OCI-LY7 (cell line): ENCODE measurements around the gene IGSF8. TPM values are rescaled to one million over a fixed set of nuclear protein-coding genes. Genes with fewer than 3 reads are reported as not detected.

Experiments
- BruUV-seq: library from RNA; stranded (reverse); fragments of 400-500 nt; replicated peaks from 2 replicates; lab custom pipeline; 2021; lab: Mats Ljungman, UMichigan
- CTCF ChIA-PET: fragments of 300-600 bp; sonication (Branson Sonifier 250); formaldehyde crosslinking; loops from one replicate; lab custom pipeline; 2022; ENCODE audit warnings: antibody characterized with exemption; ENCODE audit not compliant: unreplicated experiment; lab: Charles Lee
- POLR2A ChIA-PET: fragments of 300-600 bp; sonication (Branson Sonifier 250); formaldehyde crosslinking; loops from one replicate; lab custom pipeline; 2022; ENCODE audit warnings: antibody characterized with exemption; lab: Charles Lee
- DNase-seq: peaks from one replicate; pipeline ENCODE4 v3.0.0-alpha.2; 2015; ENCODE audit warnings: low spot score
- H2AFZ ChIP-seq: fragments of 200-600 bp; sonication (generic), shearing (Covaris generic); 2 replicates; pipeline ENCODE4 v1.6.1; 2014; ENCODE audit warnings: mild to moderate bottlenecking, antibody characterized with exemption, low read length, moderate library complexity
- H3K27ac ChIP-seq: fragments of 200-600 bp; sonication (generic); 2 replicates; pipeline ENCODE4 v1.5.1; 2014; ENCODE audit warnings: mixed run types, low read depth, mild to moderate bottlenecking, moderate library complexity, low read length, inconsistent platforms; ENCODE audit not compliant: poor library complexity, severe bottlenecking
- H3K36me3 ChIP-seq: fragments of 200-600 bp; sonication (generic); 2 replicates; pipeline ENCODE4 v1.6.1; 2014; ENCODE audit warnings: mild to moderate bottlenecking, antibody characterized with exemption, low read length, moderate library complexity, mixed read lengths; ENCODE audit not compliant: insufficient read depth
- H3K4me1 ChIP-seq: fragments of 200-600 bp; sonication (generic); 2 replicates; pipeline ENCODE4 v1.5.1; 2014; ENCODE audit warnings: mild to moderate bottlenecking, low read length; ENCODE audit not compliant: insufficient read depth, poor library complexity, severe bottlenecking
- H3K4me2 ChIP-seq: fragments of 200-600 bp; sonication (generic); 2 replicates; pipeline ENCODE4 v1.6.1; 2014; ENCODE audit warnings: mild to moderate bottlenecking, low read length
- H3K4me3 ChIP-seq: fragments of 200-600 bp; sonication (generic); 2 replicates; pipeline ENCODE4 v1.5.1; 2014; ENCODE audit warnings: mild to moderate bottlenecking, low read depth, low read length; ENCODE audit not compliant: poor library complexity, severe bottlenecking
- H3K79me2 ChIP-seq: fragments of 200-600 bp; sonication (generic); 2 replicates; pipeline ENCODE4 v1.6.1; 2016; ENCODE audit warnings: low read depth, mild to moderate bottlenecking, low read length, moderate library complexity, mixed read lengths; ENCODE audit not compliant: insufficient read depth
- H3K9me2 ChIP-seq: fragments of 200-600 bp; sonication (generic); 2 replicates; pipeline ENCODE4 v1.6.1; 2016; ENCODE audit warnings: mild to moderate bottlenecking, low read length, mixed read lengths; ENCODE audit not compliant: insufficient read depth
- H3K9me3 ChIP-seq: fragments of 200-600 bp; sonication (generic); 2 replicates; pipeline ENCODE4 v1.6.1; 2014; ENCODE audit warnings: mild to moderate bottlenecking, mixed run types, low read length, mixed read lengths
- H4K20me1 ChIP-seq: fragments of 200-600 bp; sonication (generic); 2 replicates; pipeline ENCODE4 v1.6.1; 2014; ENCODE audit warnings: mild to moderate bottlenecking, antibody characterized with exemption, low read length, moderate library complexity, mixed read lengths; ENCODE audit not compliant: insufficient read depth
- EZH2phosphoT487 ChIP-seq: fragments of 200-600 bp; sonication (generic); IDR thresholded peaks from 2 replicates; pipeline ENCODE4 v1.6.1; 2018; ENCODE audit warnings: low read depth, borderline replicate concordance, mild to moderate bottlenecking, mixed run types, antibody characterized with exemption, low read length, moderate library complexity, mixed read lengths
- intact Hi-C: fragments of 100-400 bp; cut with micrococcal nuclease; formaldehyde crosslinking; loops from one replicate; pipeline ENCODE4 v1.10.0; 2022; ENCODE audit not compliant: unreplicated experiment
- total RNA-seq, 2 experiments: library from RNA; depleted of rRNA in 1 of 2; stranded (reverse); fragments of >200 nt in 1 of 2; shearing (Covaris generic) in 1 of 2; gene quantifications; 2 replicates each; pipeline ENCODE4 v1.2.3, GENCODE V29; 2014 to 2022
- TF ChIP-seq, protein P1 (sequence below): fragments of 200-600 bp; sonication (generic); conservative IDR thresholded peaks from 2 replicates; pipeline ENCODE4 v1.5.1; 2014; ENCODE audit warnings: mild to moderate bottlenecking, antibody characterized with exemption, low read length, moderate library complexity, mixed read lengths

Gene IGSF8
- total RNA-seq, 2 experiments from 2014 or later, result 18.7 to 28.7 TPM

DNA sequence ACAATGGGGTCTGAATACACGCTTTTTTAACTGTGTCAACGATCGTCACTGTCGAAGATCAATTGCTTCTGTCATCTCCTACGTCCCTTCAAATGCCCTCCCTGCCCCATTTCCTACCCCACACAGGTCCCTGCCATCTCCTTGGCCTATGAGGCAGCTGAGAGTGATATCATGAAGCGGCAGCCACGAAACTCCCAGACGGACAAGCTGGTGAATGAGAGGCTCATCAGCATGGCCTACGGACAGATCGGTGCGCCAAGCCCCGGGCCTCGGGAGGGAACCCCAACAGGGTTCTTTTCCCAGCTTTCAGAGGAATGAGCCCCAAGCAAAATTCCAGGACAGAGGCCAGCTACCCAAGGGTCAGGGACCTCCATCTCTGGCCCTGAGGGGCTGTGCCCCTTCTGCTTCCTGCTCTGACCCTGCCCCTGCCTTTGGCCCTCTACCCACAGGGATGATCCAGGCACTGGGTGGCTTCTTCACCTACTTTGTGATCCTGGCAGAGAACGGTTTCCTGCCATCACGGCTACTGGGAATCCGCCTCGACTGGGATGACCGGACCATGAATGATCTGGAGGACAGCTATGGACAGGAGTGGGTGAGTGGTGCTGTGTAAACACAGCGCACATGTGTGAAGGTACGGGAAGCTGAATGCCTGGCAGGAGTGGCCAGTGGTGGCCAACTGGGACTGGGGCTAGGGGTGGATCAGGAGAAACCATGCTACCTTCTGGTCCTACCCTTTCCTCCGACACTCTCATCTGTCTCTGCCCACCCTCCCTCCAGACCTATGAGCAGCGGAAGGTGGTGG lies 37.9 kb upstream of the IGSF8 start:
- CTCF ChIA-PET, result no interaction called here
- no TSS peak for BruUV-seq

DNA sequence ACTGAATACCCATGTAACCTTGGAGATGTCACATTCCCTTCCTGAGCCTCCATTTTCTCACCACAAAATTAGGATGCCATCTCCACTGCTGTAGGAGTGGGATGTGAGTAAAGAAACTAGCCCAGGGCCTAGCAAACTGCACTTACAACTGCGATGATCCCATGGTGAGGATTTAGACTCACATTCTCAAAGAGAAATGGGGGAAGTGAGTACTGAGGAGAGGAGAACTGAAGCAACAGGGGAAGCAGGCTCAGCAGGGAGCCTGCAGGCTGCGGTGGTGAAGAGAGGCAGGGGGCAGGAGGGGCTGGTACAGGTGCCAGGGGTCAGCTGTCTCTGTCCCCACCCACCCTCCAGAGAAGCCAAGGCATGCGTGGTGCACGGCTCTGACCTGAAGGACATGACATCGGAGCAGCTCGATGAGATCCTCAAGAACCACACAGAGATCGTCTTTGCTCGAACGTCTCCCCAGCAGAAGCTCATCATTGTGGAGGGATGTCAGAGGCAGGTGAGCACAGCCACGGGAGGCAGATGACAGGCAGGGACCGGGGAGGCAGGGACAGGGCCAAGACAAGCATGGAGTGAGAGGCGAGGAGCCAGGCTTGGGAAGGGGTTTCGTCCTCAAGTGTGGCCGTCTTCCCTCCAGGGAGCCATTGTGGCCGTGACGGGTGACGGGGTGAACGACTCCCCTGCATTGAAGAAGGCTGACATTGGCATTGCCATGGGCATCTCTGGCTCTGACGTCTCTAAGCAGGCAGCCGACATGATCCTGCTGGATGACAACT lies 36.6 kb upstream of the IGSF8 start:
- H3K27ac ChIP-seq, result no peak overlapping the region
- no peaks in the 10 kb centered on the region for H3K9me3 ChIP-seq
- H2AFZ ChIP-seq, result no peak overlapping the region
- no peaks in the 10 kb centered on the region for H3K9me2 ChIP-seq
- intact Hi-C loops, result no loop called here
- no peaks in the 10 kb centered on the region for H3K36me3 ChIP-seq
- BruUV-seq, result no TSS peak
- TF ChIP-seq, protein P1, sequence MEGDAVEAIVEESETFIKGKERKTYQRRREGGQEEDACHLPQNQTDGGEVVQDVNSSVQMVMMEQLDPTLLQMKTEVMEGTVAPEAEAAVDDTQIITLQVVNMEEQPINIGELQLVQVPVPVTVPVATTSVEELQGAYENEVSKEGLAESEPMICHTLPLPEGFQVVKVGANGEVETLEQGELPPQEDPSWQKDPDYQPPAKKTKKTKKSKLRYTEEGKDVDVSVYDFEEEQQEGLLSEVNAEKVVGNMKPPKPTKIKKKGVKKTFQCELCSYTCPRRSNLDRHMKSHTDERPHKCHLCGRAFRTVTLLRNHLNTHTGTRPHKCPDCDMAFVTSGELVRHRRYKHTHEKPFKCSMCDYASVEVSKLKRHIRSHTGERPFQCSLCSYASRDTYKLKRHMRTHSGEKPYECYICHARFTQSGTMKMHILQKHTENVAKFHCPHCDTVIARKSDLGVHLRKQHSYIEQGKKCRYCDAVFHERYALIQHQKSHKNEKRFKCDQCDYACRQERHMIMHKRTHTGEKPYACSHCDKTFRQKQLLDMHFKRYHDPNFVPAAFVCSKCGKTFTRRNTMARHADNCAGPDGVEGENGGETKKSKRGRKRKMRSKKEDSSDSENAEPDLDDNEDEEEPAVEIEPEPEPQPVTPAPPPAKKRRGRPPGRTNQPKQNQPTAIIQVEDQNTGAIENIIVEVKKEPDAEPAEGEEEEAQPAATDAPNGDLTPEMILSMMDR, result no peak
- no peak for TF ChIP-seq EZH2phosphoT487
- H3K4me1 ChIP-seq, result no peaks in the 10 kb centered on the region
- H3K79me2 ChIP-seq, result no peaks in the 10 kb centered on the region
- H4K20me1 ChIP-seq, result no peaks in the 10 kb centered on the region
- POLR2A ChIA-PET, result no interaction called here
- no peak for DNase-seq
- H3K4me3 ChIP-seq, result no peak overlapping the region
- CTCF ChIA-PET, result no interaction called here
- H3K4me2 ChIP-seq, result no peak overlapping the region

More for the DNA sequence above, 37.9 kb upstream of the IGSF8 start:
- intact Hi-C loops, result no loop called here
- Histone ChIP-seq H3K4me1 (peaks cover 6% of the 10 kb centered on the region), H3K9me2 (no peaks in the 10 kb centered on the region), H2AFZ (no peak overlapping the region), H3K4me3 (no peak overlapping the region), H3K9me3 (no peaks in the 10 kb centered on the region), H3K79me2 (no peaks in the 10 kb centered on the region), H3K4me2 (no peak overlapping the region), H3K36me3 (no peaks in the 10 kb centered on the region), H3K27ac (no peak overlapping the region), H4K20me1 (no peaks in the 10 kb centered on the region)
- DNase-seq, result no peak
- TF ChIP-seq EZH2phosphoT487, result no peak
- TF ChIP-seq, protein P1, result no peak
- POLR2A ChIA-PET, result no interaction called here
